PFSK-1 (cell line): ENCODE measurements around the gene ANKMY1.

ENCODE experiments used
- POLR2AphosphoS5 ChIP-seq: IDR thresholded peaks from 2 replicates; pipeline ENCODE4 v1.6.1; 2012; ENCODE audit warnings: low read depth, mild to moderate bottlenecking, control low read depth, low read length, moderate library complexity
- SIN3A ChIP-seq: IDR thresholded peaks from 2 replicates; pipeline ENCODE4 v1.6.1; 2012; ENCODE audit warnings: mild to moderate bottlenecking, low read length, moderate library complexity, borderline replicate concordance; ENCODE audit not compliant: insufficient read depth
- TAF1 ChIP-seq: IDR thresholded peaks from 2 replicates; pipeline ENCODE4 v1.6.1; 2012; ENCODE audit warnings: low read length, control low read depth, borderline replicate concordance; ENCODE audit not compliant: insufficient read depth

DNA sequence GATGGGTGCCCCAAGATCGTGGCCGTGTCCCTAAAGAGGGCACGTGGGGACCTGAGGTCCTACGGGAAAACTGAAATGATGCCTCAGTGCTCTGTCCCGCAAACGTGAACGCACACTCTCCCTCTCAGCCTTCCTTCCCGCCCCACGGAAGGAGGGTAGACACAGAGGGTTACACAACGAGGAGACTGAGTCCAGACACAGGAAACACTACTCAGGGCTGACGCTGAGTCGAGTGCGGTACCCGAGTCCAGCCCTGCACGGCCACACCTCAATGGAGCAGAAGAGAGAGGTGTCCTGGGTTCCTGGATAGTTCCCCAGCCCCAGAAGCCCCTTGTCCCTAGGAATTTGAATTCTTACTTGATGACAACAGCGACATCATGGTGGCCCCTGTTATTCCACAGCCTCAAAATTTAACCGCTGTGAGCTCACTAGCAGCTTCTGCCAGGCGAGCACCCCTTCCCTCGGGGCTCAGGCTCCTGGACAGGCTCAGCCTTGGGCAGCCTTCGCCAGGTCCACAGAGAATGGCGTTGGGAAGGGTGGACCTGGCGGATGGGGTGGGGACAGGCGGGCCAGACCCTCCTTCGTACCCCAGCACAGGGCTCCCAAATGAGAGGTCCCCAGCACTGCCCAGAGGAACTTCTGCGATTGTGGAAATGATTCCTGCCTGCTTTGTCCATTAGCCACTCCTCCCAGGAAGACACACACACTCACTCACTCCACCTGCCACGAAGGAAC, 9.5 kb upstream of the ANKMY1 start:
- TF ChIP-seq TAF1 (no peak), SIN3A (no peak), POLR2AphosphoS5 (no peak)
